Esophagus muscularis mucosa (tissue), 3 donors: ENCODE results near the gene FOXC2.

Source experiments
- CTCF ChIP-seq, 3 experiments: fragments of 200-600 bp in 2 of 3; fragments of 450-650 bp in 1 of 3; sonication (generic) in 2 of 3; IDR thresholded peaks; one replicate each; pipeline ENCODE4 v1.5.1; 2017 to 2019; ENCODE audit warnings: antibody characterized with exemption in 3 of 3, mild to moderate bottlenecking in 2 of 3, moderate library complexity in 1 of 3
- POLR2A ChIP-seq: fragments of 450-650 bp; IDR thresholded peaks from one replicate; pipeline ENCODE4 v1.6.1; 2017; ENCODE audit warnings: antibody characterized with exemption, moderate library complexity, mild to moderate bottlenecking, low read depth

- TF ChIP-seq CTCF (IDR thresholded peaks at IDR 0.05) (no peak), POLR2A (no peak)
These were observed 5.5 kb downstream of the FOXC2 start for GRCh38 chr16:86572041-86572521.
